Measurements from ENCODE around the gene SLC25A1.

- TF ChIP-seq, protein P1, sequence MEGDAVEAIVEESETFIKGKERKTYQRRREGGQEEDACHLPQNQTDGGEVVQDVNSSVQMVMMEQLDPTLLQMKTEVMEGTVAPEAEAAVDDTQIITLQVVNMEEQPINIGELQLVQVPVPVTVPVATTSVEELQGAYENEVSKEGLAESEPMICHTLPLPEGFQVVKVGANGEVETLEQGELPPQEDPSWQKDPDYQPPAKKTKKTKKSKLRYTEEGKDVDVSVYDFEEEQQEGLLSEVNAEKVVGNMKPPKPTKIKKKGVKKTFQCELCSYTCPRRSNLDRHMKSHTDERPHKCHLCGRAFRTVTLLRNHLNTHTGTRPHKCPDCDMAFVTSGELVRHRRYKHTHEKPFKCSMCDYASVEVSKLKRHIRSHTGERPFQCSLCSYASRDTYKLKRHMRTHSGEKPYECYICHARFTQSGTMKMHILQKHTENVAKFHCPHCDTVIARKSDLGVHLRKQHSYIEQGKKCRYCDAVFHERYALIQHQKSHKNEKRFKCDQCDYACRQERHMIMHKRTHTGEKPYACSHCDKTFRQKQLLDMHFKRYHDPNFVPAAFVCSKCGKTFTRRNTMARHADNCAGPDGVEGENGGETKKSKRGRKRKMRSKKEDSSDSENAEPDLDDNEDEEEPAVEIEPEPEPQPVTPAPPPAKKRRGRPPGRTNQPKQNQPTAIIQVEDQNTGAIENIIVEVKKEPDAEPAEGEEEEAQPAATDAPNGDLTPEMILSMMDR (IDR thresholded peaks at IDR 0.05) = no peak
- TF ChIP-seq POLR2A (IDR thresholded peaks at IDR 0.05) = no peak
Measured at GRCh38 chr22:19127329-19128008, 51.1 kb downstream of the SLC25A1 start.
